ENCODE results near the gene PLCH1. TPM values are rescaled to one million over a fixed set of nuclear protein-coding genes. Genes with fewer than 3 reads are reported as not detected.

PLCH1 gene
- polyA plus RNA-seq (2011; rRNA removed) (0.04 TPM in 1 of 2 replicates, not detected in the other), polyA minus RNA-seq (2011; rRNA and poly(A)+ RNA removed) (0.14 TPM in 1 of 2 replicates, not detected in the other)

DNA sequence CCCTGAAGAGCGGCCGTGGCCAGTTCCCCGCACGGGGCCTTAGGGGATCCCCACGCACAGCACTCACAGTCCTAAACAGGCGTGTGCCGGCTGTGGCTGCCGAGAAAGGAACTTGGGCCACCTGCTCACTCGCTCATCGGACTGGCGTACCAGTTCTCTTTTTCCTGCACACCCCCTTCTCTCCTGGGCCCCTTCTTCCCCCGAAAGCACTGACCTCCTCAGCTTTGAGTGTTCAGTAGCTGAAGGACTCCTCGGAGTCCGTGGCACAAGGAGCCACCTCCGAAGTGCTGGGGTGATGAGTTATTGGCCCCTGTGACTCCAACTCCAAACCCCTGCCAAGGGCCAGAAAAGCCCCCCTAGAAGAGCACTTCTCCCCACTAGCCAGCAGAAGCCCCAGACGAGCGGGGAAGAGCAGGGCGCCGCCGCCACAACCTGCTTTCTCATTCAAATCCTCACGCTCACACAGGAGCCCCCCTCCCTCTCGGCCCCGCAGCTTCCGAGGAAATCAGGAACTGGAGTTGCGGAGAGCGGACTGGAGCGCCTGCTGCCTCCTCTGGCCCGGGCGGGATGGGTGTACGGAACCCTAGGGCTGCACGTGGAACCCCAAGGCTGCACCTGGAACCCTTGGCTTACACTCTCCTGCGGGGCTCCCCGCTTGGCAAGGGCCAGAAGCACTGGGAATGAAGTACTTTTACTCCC, at the start of gene PLCH1:
Gene PLCH1, minus strand, starts transcription at position 446 of the 699 bp plus-strand sequence. CDS start 40,847 bp downstream, outside the sequence.
- TF ChIP-seq, protein P1, sequence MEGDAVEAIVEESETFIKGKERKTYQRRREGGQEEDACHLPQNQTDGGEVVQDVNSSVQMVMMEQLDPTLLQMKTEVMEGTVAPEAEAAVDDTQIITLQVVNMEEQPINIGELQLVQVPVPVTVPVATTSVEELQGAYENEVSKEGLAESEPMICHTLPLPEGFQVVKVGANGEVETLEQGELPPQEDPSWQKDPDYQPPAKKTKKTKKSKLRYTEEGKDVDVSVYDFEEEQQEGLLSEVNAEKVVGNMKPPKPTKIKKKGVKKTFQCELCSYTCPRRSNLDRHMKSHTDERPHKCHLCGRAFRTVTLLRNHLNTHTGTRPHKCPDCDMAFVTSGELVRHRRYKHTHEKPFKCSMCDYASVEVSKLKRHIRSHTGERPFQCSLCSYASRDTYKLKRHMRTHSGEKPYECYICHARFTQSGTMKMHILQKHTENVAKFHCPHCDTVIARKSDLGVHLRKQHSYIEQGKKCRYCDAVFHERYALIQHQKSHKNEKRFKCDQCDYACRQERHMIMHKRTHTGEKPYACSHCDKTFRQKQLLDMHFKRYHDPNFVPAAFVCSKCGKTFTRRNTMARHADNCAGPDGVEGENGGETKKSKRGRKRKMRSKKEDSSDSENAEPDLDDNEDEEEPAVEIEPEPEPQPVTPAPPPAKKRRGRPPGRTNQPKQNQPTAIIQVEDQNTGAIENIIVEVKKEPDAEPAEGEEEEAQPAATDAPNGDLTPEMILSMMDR (IDR thresholded peaks at IDR 0.05; ENCODE audit: low read depth, low read length), result no peak
- no peak within 1 kb of the TSS for H3K27ac ChIP-seq (ENCODE audit: low read depth, low read length)
- CTCF ChIA-PET, result interaction anchor here (0.7 to 2.4 kb wide), 2 partner anchors 61 to 419 kb away, joined by 6 to 8 read pairs; partner anchors contain the start of gene C3orf33
- POLR2A ChIA-PET, result no interaction called here
- peaks cover 46% of the 10 kb centered on the region for H3K27me3 ChIP-seq (ENCODE audit: control insufficient read depth, insufficient read depth, low read length)
- H3K4me3 ChIP-seq (ENCODE audit: low read depth, low read length), result peak within 1 kb of the TSS; percentile 68
- no peaks in the 10 kb centered on the region; the same call in 1 of the 2 replicates for H3K9me3 ChIP-seq (ENCODE audit: control insufficient read depth, insufficient read depth, low read length)
- DNase-seq (ENCODE audit: low read depth, low spot score), result no peak

GRCh38 chr3:155792532-155792931, 47.7 kb upstream of the PLCH1 start:
- POLR2A ChIA-PET, result no interaction called here
- H3K4me3 ChIP-seq (ENCODE audit: low read depth, low read length), result no peak overlapping the region
- no peaks in the 10 kb centered on the region for H3K9me3 ChIP-seq (ENCODE audit: control insufficient read depth, insufficient read depth, low read length)
- no peaks in the 10 kb centered on the region for H3K27me3 ChIP-seq (ENCODE audit: control insufficient read depth, insufficient read depth, low read length)
- DNase-seq (ENCODE audit: low read depth, low spot score), result no peak
- no peak overlapping the region for H3K27ac ChIP-seq (ENCODE audit: low read depth, low read length)
- CTCF ChIA-PET, result no interaction called here
- TF ChIP-seq, protein P1 (IDR thresholded peaks at IDR 0.05; ENCODE audit: low read depth, low read length), result no peak

DNA sequence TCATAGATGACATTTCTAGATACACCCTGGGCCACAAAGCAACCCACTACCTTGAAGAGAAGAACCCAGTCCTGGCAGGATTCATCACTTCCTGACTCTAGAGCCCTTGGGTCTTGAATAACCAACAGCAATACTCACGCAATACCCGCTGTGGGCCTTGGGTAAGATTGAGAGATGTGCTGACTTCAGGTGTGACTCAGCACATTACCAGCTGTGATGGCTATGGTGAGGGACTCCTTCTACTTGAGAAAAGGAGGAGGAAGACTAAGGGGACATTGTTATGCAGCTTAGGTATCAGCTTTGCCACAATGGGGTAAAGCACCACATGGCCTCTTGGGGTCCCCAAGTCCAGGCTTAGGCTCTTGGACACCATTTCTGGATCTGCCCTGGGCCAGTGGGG, 46.3 kb upstream of the PLCH1 start:
- no peak for DNase-seq (ENCODE audit: low read depth, low spot score)
- CTCF ChIA-PET, result interaction anchor here (1.3 kb wide), 1 partner anchor 15 kb away, joined by 6 read pairs; the partner anchor contains the start of gene C3orf33
- no peak overlapping the region for H3K4me3 ChIP-seq (ENCODE audit: low read depth, low read length)
- H3K9me3 ChIP-seq (ENCODE audit: control insufficient read depth, insufficient read depth, low read length), result no peaks in the 10 kb centered on the region
- POLR2A ChIA-PET, result interaction anchor here (0.6 kb wide), 2 partner anchors 34 to 56 kb away, joined by 3 to 4 read pairs; no protein-coding TSS in a partner anchor
- no peaks in the 10 kb centered on the region for H3K27me3 ChIP-seq (ENCODE audit: control insufficient read depth, insufficient read depth, low read length)
- H3K27ac ChIP-seq (ENCODE audit: low read depth, low read length), result no peak overlapping the region
- TF ChIP-seq, protein P1 (IDR thresholded peaks at IDR 0.05; ENCODE audit: low read depth, low read length), result no peak

DNA sequence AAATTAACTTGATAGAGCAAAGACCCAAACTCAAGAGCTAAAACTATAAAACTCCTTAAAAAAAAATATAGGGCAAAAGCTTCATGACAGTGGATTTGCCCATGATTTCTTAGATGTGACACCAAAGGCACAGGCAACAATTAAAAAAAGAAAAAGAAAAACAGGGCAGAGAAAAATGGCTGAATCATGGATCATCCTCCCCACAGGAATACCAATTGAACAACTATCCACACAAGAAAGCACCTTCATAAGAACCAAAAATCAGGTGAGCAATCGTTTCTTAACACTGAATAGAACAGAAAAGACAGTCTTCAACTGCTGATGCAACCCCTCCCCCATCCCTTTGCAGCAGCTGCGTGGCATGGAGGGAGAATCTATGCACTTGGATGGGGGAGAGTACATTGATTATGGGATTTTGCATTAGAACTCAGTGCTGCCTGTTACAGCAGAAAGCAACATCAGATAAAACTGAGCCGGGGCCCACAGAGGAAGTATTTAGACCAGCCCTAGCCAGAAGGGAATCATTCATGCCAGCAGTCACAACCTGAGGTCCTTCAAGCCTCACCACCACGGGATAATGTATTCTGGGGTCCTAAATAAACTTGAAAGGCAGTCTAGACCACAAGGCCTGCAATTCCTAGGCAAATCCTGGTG, 45.5 kb upstream of the PLCH1 start:
- Histone ChIP-seq H3K9me3 (ENCODE audit: control insufficient read depth, insufficient read depth, low read length) (no peaks in the 10 kb centered on the region), H3K27ac (ENCODE audit: low read depth, low read length) (no peak overlapping the region), H3K27me3 (ENCODE audit: control insufficient read depth, insufficient read depth, low read length) (no peaks in the 10 kb centered on the region), H3K4me3 (ENCODE audit: low read depth, low read length) (no peak overlapping the region)
- no peak for DNase-seq (ENCODE audit: low read depth, low spot score)
- ChIA-PET CTCF (interaction anchor here (1.1 to 1.3 kb wide), 2 partner anchors 16 kb away, joined by 6 to 17 read pairs; partner anchors contain the start of gene C3orf33), POLR2A (no interaction called here)
- TF ChIP-seq, protein P1 (IDR thresholded peaks at IDR 0.05; ENCODE audit: low read depth, low read length), result no peak
